Measurements from ENCODE around the gene LCMT2.

DNA sequence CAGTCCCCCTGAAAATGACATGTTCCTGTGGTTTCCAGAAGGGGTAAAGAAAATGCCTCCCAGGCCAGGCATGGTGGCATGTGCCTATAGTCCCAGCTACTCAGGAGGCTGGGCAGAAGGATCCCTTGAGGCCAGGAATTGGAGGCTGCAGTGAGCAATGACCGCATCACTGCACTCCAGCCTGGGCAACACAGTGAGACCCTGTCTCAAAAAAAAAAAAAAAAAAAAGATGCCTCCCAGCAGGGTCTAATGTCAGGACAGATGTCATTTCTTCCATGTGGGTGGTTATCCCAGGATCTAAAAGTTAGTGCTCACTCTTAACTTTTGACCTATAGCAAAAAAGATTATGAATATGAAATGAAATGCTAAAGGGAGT is 13.4 kb downstream of the LCMT2 start:
- TF ChIP-seq RFX5 (IDR thresholded peaks at IDR 0.05; ENCODE audit: borderline replicate concordance, low read depth, low read length) (no peak), CTCF (IDR thresholded peaks at IDR 0.05; ENCODE audit: control extremely low read depth in 1 of 3, insufficient read depth in 1 of 3, low read depth in 1 of 3, low read length in 3 of 3) (no peak), TCF12 (IDR thresholded peaks at IDR 0.05; ENCODE audit: low read depth, low read length) (no peak), KDM5A (IDR thresholded peaks at IDR 0.05; ENCODE audit: low read length) (no peak), ATF3 (IDR thresholded peaks at IDR 0.05; ENCODE audit: insufficient read depth, low read depth, low read length) (no peak), SIRT6 (IDR thresholded peaks at IDR 0.05; ENCODE audit: low read length) (no peak), ZNF274 (IDR thresholded peaks at IDR 0.05; ENCODE audit: borderline replicate concordance, extremely low read depth, low read length) (no peak), MAFK (IDR thresholded peaks at IDR 0.05; ENCODE audit: low read depth, low read length) (no peak), POLR2A (IDR thresholded peaks at IDR 0.05; ENCODE audit: control extremely low read depth in 1 of 2, low read depth in 2 of 2, low read length in 2 of 2) (no peak), POLR2AphosphoS5 (IDR thresholded peaks at IDR 0.05; ENCODE audit: low read depth, low read length) (no peak)
- TF ChIP-seq, protein P1, sequence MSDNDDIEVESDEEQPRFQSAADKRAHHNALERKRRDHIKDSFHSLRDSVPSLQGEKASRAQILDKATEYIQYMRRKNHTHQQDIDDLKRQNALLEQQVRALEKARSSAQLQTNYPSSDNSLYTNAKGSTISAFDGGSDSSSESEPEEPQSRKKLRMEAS (IDR thresholded peaks at IDR 0.05) = no peak

Measured in H1 (cell line).